K562 (cell line): ENCODE data around the gene ITPKA. TPM values are rescaled to one million over a fixed set of nuclear protein-coding genes. Genes with fewer than 3 reads are reported as not detected.

Source experiments
- BCOR ChIP-seq: fragments of 450-650 bp; IDR thresholded peaks from 2 replicates; pipeline ENCODE4 v1.6.1; 2016
- CBX1 ChIP-seq: sonication (generic); IDR thresholded peaks from 2 replicates; pipeline ENCODE4 v1.6.1; 2016; ENCODE audit warnings: antibody characterized with exemption, low read depth, mild to moderate bottlenecking
- CCAR2 ChIP-seq: fragments of 200-400 bp; formaldehyde crosslinking; IDR thresholded peaks from 2 replicates; pipeline ENCODE4 v1.6.1; 2017; ENCODE audit warnings: mild to moderate bottlenecking, low read depth, low read length
- CREBBP ChIP-seq: IDR thresholded peaks from one replicate; pipeline ENCODE4 v1.6.1; 2012; ENCODE audit warnings: low read depth, mild to moderate bottlenecking, control low read depth, inconsistent platforms, low read length
- ELF1 ChIP-seq: fragments of 200-800 bp; sonication (Bioruptor generic); IDR thresholded peaks from 2 replicates; pipeline ENCODE4 v1.6.1; 2016; ENCODE audit warnings: missing genetic modification characterization, missing compliant biosample characterization
- ETV5 ChIP-seq: sonication (generic); formaldehyde crosslinking; IDR thresholded peaks from 2 replicates; pipeline ENCODE4 v1.4.0; 2020; ENCODE audit warnings: low read depth, mild to moderate bottlenecking, missing genetic modification reagents
- HNRNPLL ChIP-seq: fragments of 200-400 bp; formaldehyde crosslinking; IDR thresholded peaks from 2 replicates; pipeline ENCODE4 v1.6.1; 2017; ENCODE audit warnings: low read length, low read depth, mild to moderate bottlenecking; ENCODE audit not compliant: poor library complexity, severe bottlenecking
- KLF13 ChIP-seq: fragments of 450-650 bp; IDR thresholded peaks from 2 replicates; pipeline ENCODE4 v1.6.1; 2016; ENCODE audit warnings: missing genetic modification characterization, low read depth, mild to moderate bottlenecking, missing compliant biosample characterization, moderate library complexity, borderline replicate concordance
- MAFG ChIP-seq: fragments of 450-650 bp; conservative IDR thresholded peaks from 2 replicates; pipeline ENCODE4 v1.6.1; 2016; ENCODE audit warnings: missing genetic modification characterization, missing compliant biosample characterization
- MAZ ChIP-seq, 2 experiments: fragments of 450-650 bp in 1 of 2; sonication (generic) in 1 of 2; formaldehyde crosslinking; IDR thresholded peaks in 1 of 2; conservative IDR thresholded peaks in 1 of 2; 2 replicates each; pipeline versions ENCODE4 v1.4.0 to v1.5.0; 2020; ENCODE audit warnings: mild to moderate bottlenecking in 1 of 2, missing genetic modification reagents in 1 of 2
- NRF1 ChIP-seq, 2 experiments: fragments of 450-650 bp; IDR thresholded peaks in 1 of 2; conservative IDR thresholded peaks in 1 of 2; 2 replicates each; pipeline ENCODE4 v1.6.1; 2014; ENCODE audit warnings: mild to moderate bottlenecking in 2 of 2
- SIN3A ChIP-seq, 2 experiments: fragments of 150-350 bp in 1 of 2; IDR thresholded peaks; 2 replicates each; pipeline ENCODE4 v1.6.1; 2011 to 2016; ENCODE audit warnings: borderline replicate concordance in 2 of 2, low read depth in 2 of 2, low read length in 2 of 2, mild to moderate bottlenecking in 2 of 2, moderate library complexity in 2 of 2; ENCODE audit not compliant: control insufficient read depth in 1 of 2
- SOX6 ChIP-seq: fragments of 450-650 bp; IDR thresholded peaks from 2 replicates; pipeline ENCODE4 v1.6.1; 2014; ENCODE audit warnings: mild to moderate bottlenecking
- TBP ChIP-seq: optimal IDR thresholded peaks from 2 replicates; pipeline ENCODE3; 2011; ENCODE audit warnings: low read depth, low read length, improper control_type of control experiment
- TCF3 ChIP-seq: sonication (generic); formaldehyde crosslinking; IDR thresholded peaks from 2 replicates; pipeline ENCODE4 v1.4.0; 2020; ENCODE audit warnings: mild to moderate bottlenecking, missing genetic modification reagents
- THRAP3 ChIP-seq: fragments of 450-650 bp; IDR thresholded peaks from 2 replicates; pipeline ENCODE4 v1.6.1; 2016; ENCODE audit warnings: mild to moderate bottlenecking, inconsistent platforms, borderline replicate concordance
- ZBTB7A ChIP-seq: IDR thresholded peaks from 2 replicates; pipeline ENCODE4 v1.6.1; 2011; ENCODE audit warnings: low read depth, mild to moderate bottlenecking, low read length, moderate library complexity, borderline replicate concordance; ENCODE audit not compliant: control insufficient read depth
- ZNF507 ChIP-seq: conservative IDR thresholded peaks from 2 replicates; pipeline ENCODE4 v1.6.1; 2017; ENCODE audit warnings: missing genetic modification characterization, missing compliant biosample characterization
- ZNF764 ChIP-seq: fragments of 250-450 bp; sonication (Bioruptor Pico); IDR thresholded peaks from 2 replicates; pipeline ENCODE4 v1.4.0; 2020; ENCODE audit warnings: low read depth, mild to moderate bottlenecking, moderate library complexity
- ZNF766 ChIP-seq: fragments of 200-800 bp; sonication (Bioruptor generic); conservative IDR thresholded peaks from 2 replicates; pipeline ENCODE4 v1.6.1; 2016; ENCODE audit warnings: missing genetic modification characterization, missing compliant biosample characterization
- polyA plus RNA-seq, 8 experiments: library from polyadenylated mRNA; depleted of rRNA in 4 of 8; stranded (reverse) in 5 of 8; unstranded in 3 of 8; fragments of >200 nt; fragmentation: Nextera tagmentation in 2 of 8; fragmentation: Illumina TruSeq in 1 of 8; extraction: Ambion mirVana in 2 of 8; extraction: Trizol in 1 of 8; gene quantifications; 2 replicates each; pipeline versions ENCODE4 v1.2.1 to v1.2.3, GENCODE V29; 2011 to 2014; ENCODE audit warnings: inconsistent platforms in 1 of 8, missing spikeins in 1 of 8
- total RNA-seq, 7 experiments: library from RNA; depleted of rRNA in 6 of 7; stranded (reverse); fragments of >200 nt in 6 of 7; fragmentation: Illumina TruSeq in 2 of 7; extraction: Trizol in 2 of 7; gene quantifications; 2 replicates each; pipeline versions ENCODE4 v1.2.1 to v1.2.3, GENCODE V29; 2011 to 2021; ENCODE audit warnings: low replicate concordance in 1 of 7
- TF ChIP-seq, protein P1 (sequence below), 3 experiments: IDR thresholded peaks in 2 of 3; conservative IDR thresholded peaks in 1 of 3; 2 replicates each; pipeline ENCODE4 v1.5.1; 2011 to 2012; ENCODE audit warnings: low read length in 3 of 3, mild to moderate bottlenecking in 3 of 3, control low read depth in 2 of 3, improper control_type of control experiment in 1 of 3, inconsistent platforms in 1 of 3, low read depth in 1 of 3, mixed read lengths in 1 of 3, moderate library complexity in 1 of 3; ENCODE audit not compliant: insufficient read depth in 2 of 3
- TF ChIP-seq, protein P2 (sequence below): IDR thresholded peaks from 2 replicates; pipeline ENCODE4 v1.6.1; 2014; ENCODE audit warnings: antibody characterized with exemption
- TF ChIP-seq, protein P3 (sequence below): conservative IDR thresholded peaks from 2 replicates; pipeline ENCODE4 v1.6.1; 2011; ENCODE audit warnings: low read depth, mild to moderate bottlenecking, low read length; ENCODE audit not compliant: control insufficient read depth

Gene ITPKA
- total and polyA plus RNA-seq, 9 of the 15 experiments (the other 6 are each of a cell fraction or from before 2014, with no cell fraction given), result 0.14 to 68.4 (median 11.5) TPM

- peak; percentile 54; the same call in 1 of the 2 replicates for TF ChIP-seq CBX1
- no peak for TF ChIP-seq THRAP3
- no peak for TF ChIP-seq MAFG (tag)
- peak in 1 of 2 experiments; percentile 59; a peak in 2 of 4 replicates for TF ChIP-seq NRF1 (conservative IDR thresholded peaks at IDR 0.05 in 1 of 2, IDR thresholded peaks at IDR 0.05 in 1 of 2)
- TF ChIP-seq ZNF766 (CRISPR knock-in tag), result no peak
- peak; percentile 70; the same call in 1 of the 2 replicates for TF ChIP-seq BCOR
- no peak for TF ChIP-seq ZNF764 (CRISPR knock-in tag)
- TF ChIP-seq SIN3A (IDR thresholded peaks at IDR 0.05; ENCODE audit: borderline replicate concordance in 2 of 2, control insufficient read depth in 1 of 2, low read depth in 2 of 2, low read length in 2 of 2), result no peak
- peak; percentile 34 for TF ChIP-seq HNRNPLL
- peak; percentile 52 for TF ChIP-seq TCF3 (CRISPR knock-in tag)
- peak; percentile 19 for TF ChIP-seq TBP
- TF ChIP-seq, protein P1, sequence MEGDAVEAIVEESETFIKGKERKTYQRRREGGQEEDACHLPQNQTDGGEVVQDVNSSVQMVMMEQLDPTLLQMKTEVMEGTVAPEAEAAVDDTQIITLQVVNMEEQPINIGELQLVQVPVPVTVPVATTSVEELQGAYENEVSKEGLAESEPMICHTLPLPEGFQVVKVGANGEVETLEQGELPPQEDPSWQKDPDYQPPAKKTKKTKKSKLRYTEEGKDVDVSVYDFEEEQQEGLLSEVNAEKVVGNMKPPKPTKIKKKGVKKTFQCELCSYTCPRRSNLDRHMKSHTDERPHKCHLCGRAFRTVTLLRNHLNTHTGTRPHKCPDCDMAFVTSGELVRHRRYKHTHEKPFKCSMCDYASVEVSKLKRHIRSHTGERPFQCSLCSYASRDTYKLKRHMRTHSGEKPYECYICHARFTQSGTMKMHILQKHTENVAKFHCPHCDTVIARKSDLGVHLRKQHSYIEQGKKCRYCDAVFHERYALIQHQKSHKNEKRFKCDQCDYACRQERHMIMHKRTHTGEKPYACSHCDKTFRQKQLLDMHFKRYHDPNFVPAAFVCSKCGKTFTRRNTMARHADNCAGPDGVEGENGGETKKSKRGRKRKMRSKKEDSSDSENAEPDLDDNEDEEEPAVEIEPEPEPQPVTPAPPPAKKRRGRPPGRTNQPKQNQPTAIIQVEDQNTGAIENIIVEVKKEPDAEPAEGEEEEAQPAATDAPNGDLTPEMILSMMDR (IDR thresholded peaks at IDR 0.05 in 2 of 3, conservative IDR thresholded peaks at IDR 0.05 in 1 of 3; ENCODE audit: insufficient read depth in 2 of 3, low read depth in 1 of 3, low read length in 3 of 3), result no peak
- peak; percentile 53; the same call in 1 of the 2 replicates for TF ChIP-seq ELF1
- TF ChIP-seq CREBBP, result no peak
- TF ChIP-seq, protein P2, sequence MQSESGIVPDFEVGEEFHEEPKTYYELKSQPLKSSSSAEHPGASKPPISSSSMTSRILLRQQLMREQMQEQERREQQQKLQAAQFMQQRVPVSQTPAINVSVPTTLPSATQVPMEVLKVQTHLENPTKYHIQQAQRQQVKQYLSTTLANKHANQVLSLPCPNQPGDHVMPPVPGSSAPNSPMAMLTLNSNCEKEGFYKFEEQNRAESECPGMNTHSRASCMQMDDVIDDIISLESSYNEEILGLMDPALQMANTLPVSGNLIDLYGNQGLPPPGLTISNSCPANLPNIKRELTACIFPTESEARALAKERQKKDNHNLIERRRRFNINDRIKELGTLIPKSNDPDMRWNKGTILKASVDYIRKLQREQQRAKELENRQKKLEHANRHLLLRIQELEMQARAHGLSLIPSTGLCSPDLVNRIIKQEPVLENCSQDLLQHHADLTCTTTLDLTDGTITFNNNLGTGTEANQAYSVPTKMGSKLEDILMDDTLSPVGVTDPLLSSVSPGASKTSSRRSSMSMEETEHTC, result no peak
- peak; percentile 29 to 78; a peak in 2 of 4 replicates for TF ChIP-seq MAZ (CRISPR knock-in tag; conservative IDR thresholded peaks at IDR 0.05 in 1 of 2, IDR thresholded peaks at IDR 0.05 in 1 of 2)
- no peak for TF ChIP-seq CCAR2
- no peak for TF ChIP-seq ZNF507
- TF ChIP-seq ETV5 (CRISPR knock-in tag), result peak; percentile 55; the same call in 1 of the 2 replicates
- TF ChIP-seq, protein P3, sequence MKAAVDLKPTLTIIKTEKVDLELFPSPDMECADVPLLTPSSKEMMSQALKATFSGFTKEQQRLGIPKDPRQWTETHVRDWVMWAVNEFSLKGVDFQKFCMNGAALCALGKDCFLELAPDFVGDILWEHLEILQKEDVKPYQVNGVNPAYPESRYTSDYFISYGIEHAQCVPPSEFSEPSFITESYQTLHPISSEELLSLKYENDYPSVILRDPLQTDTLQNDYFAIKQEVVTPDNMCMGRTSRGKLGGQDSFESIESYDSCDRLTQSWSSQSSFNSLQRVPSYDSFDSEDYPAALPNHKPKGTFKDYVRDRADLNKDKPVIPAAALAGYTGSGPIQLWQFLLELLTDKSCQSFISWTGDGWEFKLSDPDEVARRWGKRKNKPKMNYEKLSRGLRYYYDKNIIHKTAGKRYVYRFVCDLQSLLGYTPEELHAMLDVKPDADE, result no peak
- TF ChIP-seq KLF13 (tag), result no peak
- TF ChIP-seq ZBTB7A, result peak; percentile 10; the same call in 1 of the 2 replicates
- no peak for TF ChIP-seq SOX6
Observed at GRCh38 chr15:41495736-41496599, 2.3 kb downstream of the ITPKA start (continued).
